HepG2 (cell line): ENCODE measurements around the gene ACSBG1. TPM values are rescaled to one million over a fixed set of nuclear protein-coding genes. Genes with fewer than 3 reads are reported as not detected.

Source experiments
- ATAC-seq: fragments of 200-7000 bp; cut with Tn5 transposase; 3 replicates; pipeline ENCODE4 v1.9.1; 2020; ENCODE audit warnings: mild to moderate bottlenecking, moderate library complexity
- BruUV-seq: library from RNA; stranded (reverse); fragments of 400-500 nt; replicated peaks from 2 replicates; lab custom pipeline; 2021; lab: Mats Ljungman, UMichigan
- CTCF ChIA-PET: fragments of 300-600 bp; formaldehyde crosslinking; extraction: SDS; loops from one replicate; lab custom pipeline; 2021; ENCODE audit warnings: low total read pairs, inconsistent platforms, low intra/inter-chr PET ratio; lab: Yijun Ruan, JAX
- POLR2A ChIA-PET: fragments of 350-600 bp; sonication (Branson Sonifier 250); formaldehyde crosslinking; loops from one replicate; lab custom pipeline; 2020; ENCODE audit warnings: antibody characterized with exemption, inconsistent platforms; lab: Yijun Ruan, JAX
- DNase-seq: peaks from one replicate; pipeline ENCODE4 v3.0.0-alpha.2; 2015; ENCODE audit warnings: low spot score
- FAIRE-seq: peaks from 3 replicates; lab custom pipeline; 2011; peaks lifted over from hg19 to GRCh38; lab: Jason Lieb, UNC
- H2AFZ ChIP-seq: one replicate; pipeline ENCODE4 v1.6.1; 2011; ENCODE audit warnings: low read length, inconsistent platforms
- H3K27ac ChIP-seq: fragments of 300-600 bp; 3 replicates; pipeline ENCODE4 v1.8.0; 2011; ENCODE audit warnings: mixed run types, mild to moderate bottlenecking, mixed read lengths, low read length, inconsistent platforms; ENCODE audit not compliant: insufficient read depth; ENCODE audit errors: extremely low read length
- H3K27me3 ChIP-seq, 2 experiments: fragments of 200-600 bp in 1 of 2; 2 replicates in 1 of 2; 3 replicates in 1 of 2; pipeline versions ENCODE4 v1.6.0 to v1.8.0; 2011; ENCODE audit warnings: low read length in 2 of 2, mild to moderate bottlenecking in 2 of 2, moderate library complexity in 2 of 2, inconsistent platforms in 1 of 2; ENCODE audit not compliant: insufficient read depth in 2 of 2, control insufficient read depth in 1 of 2
- H3K36me3 ChIP-seq, 2 experiments: fragments of 200-600 bp in 1 of 2; replicated peaks in 1 of 2; 2 replicates in 1 of 2; 3 replicates in 1 of 2; pipeline versions ENCODE4 v1.5.1 to v1.8.0; 2011; ENCODE audit warnings: low read length in 2 of 2, inconsistent platforms in 1 of 2; ENCODE audit not compliant: insufficient read depth in 2 of 2, control insufficient read depth in 1 of 2
- H3K4me1 ChIP-seq: 2 replicates; pipeline ENCODE4 v1.5.1; 2012; ENCODE audit warnings: low read length, inconsistent platforms; ENCODE audit not compliant: insufficient read depth
- H3K4me2 ChIP-seq: 2 replicates; pipeline ENCODE4 v1.6.0; 2011; ENCODE audit warnings: low read depth, low read length, inconsistent platforms
- H3K4me3 ChIP-seq, 3 experiments: fragments of 200-600 bp in 1 of 3; sonication (generic), shearing (Covaris generic) in 1 of 3; replicated peaks in 1 of 3; 2 replicates each; pipeline ENCODE4 v1.5.1; 2011 to 2016; ENCODE audit warnings: low read length in 3 of 3, inconsistent platforms in 2 of 3, low read depth in 2 of 3, mild to moderate bottlenecking in 2 of 3, control low read depth in 1 of 3, mixed read lengths in 1 of 3; ENCODE audit not compliant: insufficient read depth in 1 of 3
- H3K79me2 ChIP-seq: one replicate; pipeline ENCODE4 v1.6.1; 2011; ENCODE audit warnings: low read length, inconsistent platforms; ENCODE audit not compliant: insufficient read depth
- H3K9ac ChIP-seq: 2 replicates; pipeline ENCODE4 v1.6.0; 2011; ENCODE audit warnings: mild to moderate bottlenecking, low read depth, low read length, inconsistent platforms; ENCODE audit not compliant: insufficient read depth
- H3K9me3 ChIP-seq: 2 replicates; pipeline ENCODE4 v1.5.1; 2012; ENCODE audit warnings: mild to moderate bottlenecking, low read length
- H4K20me1 ChIP-seq: 2 replicates; pipeline ENCODE4 v1.6.0; 2011; ENCODE audit warnings: inconsistent platforms, mild to moderate bottlenecking, low read length, moderate library complexity; ENCODE audit not compliant: insufficient read depth
- ARNT ChIP-seq: fragments of 450-650 bp; IDR thresholded peaks from 2 replicates; pipeline ENCODE4 v1.6.1; 2017
- CBFB ChIP-seq: sonication (generic); formaldehyde crosslinking; IDR thresholded peaks from 2 replicates; pipeline ENCODE4 v1.4.0; 2020; ENCODE audit warnings: missing genetic modification reagents
- DMAP1 ChIP-seq: IDR thresholded peaks from 2 replicates; pipeline ENCODE4 v1.6.1; 2016
- DR1 ChIP-seq: sonication (generic); formaldehyde crosslinking; IDR thresholded peaks from 2 replicates; pipeline ENCODE4 v1.8.0; 2021; ENCODE audit warnings: mild to moderate bottlenecking, missing genetic modification reagents, inconsistent platforms
- HCFC1 ChIP-seq: fragments of 150-350 bp; IDR thresholded peaks from 2 replicates; pipeline ENCODE4 v1.6.1; 2014; ENCODE audit warnings: low read depth, low read length
- HNRNPH1 ChIP-seq: fragments of 200-400 bp; formaldehyde crosslinking; optimal IDR thresholded peaks from 2 replicates; pipeline ENCODE3; 2017; ENCODE audit warnings: mild to moderate bottlenecking, low read depth, low read length
- PATZ1 ChIP-seq: sonication (generic); formaldehyde crosslinking; IDR thresholded peaks from 2 replicates; pipeline ENCODE4 v1.4.0; 2020; ENCODE audit warnings: missing genetic modification reagents
- RFX5 ChIP-seq: IDR thresholded peaks from 2 replicates; pipeline ENCODE4 v1.6.1; 2011; ENCODE audit warnings: low read depth, low read length, improper control_type of control experiment
- RXRB ChIP-seq: IDR thresholded peaks from 2 replicates; pipeline ENCODE4 v1.6.1; 2016; ENCODE audit warnings: borderline replicate concordance, missing genetic modification reagents, missing compliant biosample characterization
- SATB2 ChIP-seq: sonication (generic); formaldehyde crosslinking; IDR thresholded peaks from 2 replicates; pipeline ENCODE4 v1.5.0; 2020; ENCODE audit warnings: missing genetic modification reagents
- ZNF121 ChIP-seq: sonication (generic); formaldehyde crosslinking; IDR thresholded peaks from 2 replicates; pipeline ENCODE4 v1.5.0; 2020; ENCODE audit warnings: mild to moderate bottlenecking, missing genetic modification reagents
- ZNF317 ChIP-seq: sonication (generic); formaldehyde crosslinking; IDR thresholded peaks from 2 replicates; pipeline ENCODE4 v1.5.0; 2020; ENCODE audit warnings: mild to moderate bottlenecking, missing genetic modification reagents
- ZNF382 ChIP-seq: sonication (generic); formaldehyde crosslinking; IDR thresholded peaks from 2 replicates; pipeline ENCODE4 v1.5.0; 2020; ENCODE audit warnings: missing genetic modification reagents, mild to moderate bottlenecking, borderline replicate concordance
- ZNF761 ChIP-seq: sonication (generic); formaldehyde crosslinking; conservative IDR thresholded peaks from 2 replicates; pipeline ENCODE4 v1.4.0; 2020; ENCODE audit warnings: mild to moderate bottlenecking, missing genetic modification reagents
- ZNF883 ChIP-seq: sonication (generic); formaldehyde crosslinking; IDR thresholded peaks from 2 replicates; pipeline ENCODE4 v1.5.1; 2020; ENCODE audit warnings: mild to moderate bottlenecking, missing genetic modification reagents; ENCODE audit errors: not compliant biosample characterization
- ZSCAN5A ChIP-seq: sonication (generic); formaldehyde crosslinking; IDR thresholded peaks from 2 replicates; pipeline ENCODE4 v1.8.0; 2022; ENCODE audit warnings: mild to moderate bottlenecking, missing genetic modification reagents, borderline replicate concordance
- WGBS: methylation state at CpG from one replicate; pipeline ENCODE4 v1.1.6; 2017; ENCODE audit warnings: low lambda C conversion rate; 5-methylcytosine and 5-hydroxymethylcytosine counted together
- in situ Hi-C: cut with HindIII; loops from 2 replicates; pipeline ENCODE4 v1.10.0; 2017; ENCODE audit warnings: low pct_unique_long_range_greater_than_20kb; ENCODE audit not compliant: extremely low pct_ligation_motif_present
- intact Hi-C: fragments of 100-400 bp; cut with micrococcal nuclease; formaldehyde crosslinking; loops from one replicate; pipeline ENCODE4 v1.10.0; 2022; ENCODE audit not compliant: unreplicated experiment
- polyA plus RNA-seq, 8 experiments: library from polyadenylated mRNA; depleted of rRNA in 3 of 8; stranded (reverse) in 7 of 8; unstranded in 1 of 8; fragments of >200 nt; fragmentation: Illumina TruSeq in 4 of 8; extraction: Trizol in 4 of 8; gene quantifications; 2 replicates each; pipeline versions ENCODE4 v1.2.1 to v1.2.3, GENCODE V29; 2011 to 2016; ENCODE audit warnings: low read depth in 4 of 8, missing spikeins in 1 of 8, mixed read lengths in 1 of 8; ENCODE audit not compliant: insufficient read depth in 1 of 8
- total RNA-seq, 5 experiments: library from RNA; depleted of rRNA; stranded (reverse); fragments of >200 nt; fragmentation: Illumina TruSeq; extraction: Trizol; gene quantifications; 2 replicates each; pipeline ENCODE4 v1.2.3, GENCODE V29; 2016; ENCODE audit warnings: low read depth in 1 of 5
- TF ChIP-seq, protein P1 (sequence below): sonication (generic); formaldehyde crosslinking; IDR thresholded peaks from 2 replicates; pipeline ENCODE4 v1.4.0; 2020; ENCODE audit warnings: mild to moderate bottlenecking, missing genetic modification reagents

ACSBG1 gene
- total and polyA plus RNA-seq, 2 of the 13 experiments (the other 11 are each of a cell fraction or from before 2014, with no cell fraction given): 0.35 to 0.81 TPM

DNA sequence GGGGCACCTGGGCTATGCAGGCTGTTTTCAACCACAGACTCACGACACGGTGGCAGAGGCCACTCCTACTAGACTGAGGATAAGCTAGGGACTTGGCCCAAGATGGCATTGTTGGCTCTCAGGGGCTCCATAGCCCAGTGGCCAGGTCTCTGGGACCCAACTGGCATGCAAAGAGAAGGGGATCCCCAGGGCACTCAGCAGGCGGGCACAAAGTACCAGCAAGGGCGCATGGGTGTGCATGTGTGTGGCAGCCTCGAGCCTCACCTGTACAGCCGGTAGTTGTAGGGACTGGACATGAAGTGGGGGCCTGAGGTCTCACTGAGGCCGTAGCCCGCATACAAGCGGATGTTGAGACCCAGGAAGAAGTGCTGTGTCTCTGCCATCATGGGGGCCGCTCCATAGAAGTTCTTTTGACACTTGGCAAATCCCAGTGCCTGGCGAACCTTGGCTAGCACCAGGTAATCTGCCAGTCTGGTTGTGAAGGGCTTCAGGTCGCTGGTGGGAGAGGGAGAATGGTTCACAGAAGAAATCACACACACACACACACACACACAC is 55.0 kb downstream of the ACSBG1 start:
- Histone ChIP-seq H3K4me1 (0 out of 2 replicates have a peak, but pooled peaks cover 6% of the 10 kb centered on the region), H3K36me3 (no peaks in the 10 kb centered on the region), H3K4me2 (no peak overlapping the region), H4K20me1 (no peaks in the 10 kb centered on the region), H2AFZ (no peak overlapping the region), H3K9ac (no peak overlapping the region), H3K27me3 (no peaks in the 10 kb centered on the region), H3K4me3 (no peak overlapping the region), H3K9me3 (no peaks in the 10 kb centered on the region), H3K27ac (no peak overlapping the region), H3K79me2 (no peaks in the 10 kb centered on the region)
- in situ Hi-C loops (loop anchor here (5.0 kb wide), 1 partner anchor 63 kb away; no protein-coding TSS in a partner anchor), intact Hi-C loops (no loop called here)
- ATAC-seq (no peak), FAIRE-seq (no peak), DNase-seq (no peak)
- TF ChIP-seq ZNF317 (CRISPR knock-in tag): no peak
- TF ChIP-seq ARNT: no peak
- no peak for TF ChIP-seq RFX5
- TF ChIP-seq DR1 (CRISPR knock-in tag): no peak
- TF ChIP-seq, protein P1, sequence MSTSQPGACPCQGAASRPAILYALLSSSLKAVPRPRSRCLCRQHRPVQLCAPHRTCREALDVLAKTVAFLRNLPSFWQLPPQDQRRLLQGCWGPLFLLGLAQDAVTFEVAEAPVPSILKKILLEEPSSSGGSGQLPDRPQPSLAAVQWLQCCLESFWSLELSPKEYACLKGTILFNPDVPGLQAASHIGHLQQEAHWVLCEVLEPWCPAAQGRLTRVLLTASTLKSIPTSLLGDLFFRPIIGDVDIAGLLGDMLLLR (CRISPR knock-in tag): no peak
- no peak for TF ChIP-seq ZSCAN5A (CRISPR knock-in tag)
- TF ChIP-seq PATZ1 (CRISPR knock-in tag): no peak
- TF ChIP-seq DMAP1 (CRISPR knock-in tag): no peak
- TF ChIP-seq RXRB (CRISPR knock-in tag): no peak
- no peak for TF ChIP-seq ZNF883 (CRISPR knock-in tag)
- TF ChIP-seq CBFB (CRISPR knock-in tag): no peak
- no peak for TF ChIP-seq HNRNPH1
- TF ChIP-seq HCFC1: no peak
- TF ChIP-seq ZNF121 (CRISPR knock-in tag): no peak
- TF ChIP-seq ZNF761 (CRISPR knock-in tag): no peak
- no peak for TF ChIP-seq SATB2 (CRISPR knock-in tag)
- TF ChIP-seq ZNF382 (CRISPR knock-in tag): no peak
- 67% methylated on average over 4 of the region's 12 CpGs for WGBS
- BruUV-seq: no TSS peak
- POLR2A ChIA-PET: no interaction called here
- CTCF ChIA-PET: no interaction called here
